GM08714 (cell line): ENCODE results near the gene GRHL1.
"Not testable (repeated sequence)": the region's sequence is repeated elsewhere in the genome, so short reads cannot be mapped to it uniquely, and the experiment has no call there.

Source experiments
- H3K4me3 ChIP-seq: fragments of 200-500 bp; sonication (Bioruptor generic); 2 replicates; pipeline ENCODE4 v1.5.1; 2014; ENCODE audit warnings: mild to moderate bottlenecking, low read length, inconsistent platforms
- ZNF274 ChIP-seq: IDR thresholded peaks from 2 replicates; pipeline ENCODE4 v1.6.1; 2012; ENCODE audit warnings: mild to moderate bottlenecking, low read depth, low read length

The GRHL1 gene

DNA sequence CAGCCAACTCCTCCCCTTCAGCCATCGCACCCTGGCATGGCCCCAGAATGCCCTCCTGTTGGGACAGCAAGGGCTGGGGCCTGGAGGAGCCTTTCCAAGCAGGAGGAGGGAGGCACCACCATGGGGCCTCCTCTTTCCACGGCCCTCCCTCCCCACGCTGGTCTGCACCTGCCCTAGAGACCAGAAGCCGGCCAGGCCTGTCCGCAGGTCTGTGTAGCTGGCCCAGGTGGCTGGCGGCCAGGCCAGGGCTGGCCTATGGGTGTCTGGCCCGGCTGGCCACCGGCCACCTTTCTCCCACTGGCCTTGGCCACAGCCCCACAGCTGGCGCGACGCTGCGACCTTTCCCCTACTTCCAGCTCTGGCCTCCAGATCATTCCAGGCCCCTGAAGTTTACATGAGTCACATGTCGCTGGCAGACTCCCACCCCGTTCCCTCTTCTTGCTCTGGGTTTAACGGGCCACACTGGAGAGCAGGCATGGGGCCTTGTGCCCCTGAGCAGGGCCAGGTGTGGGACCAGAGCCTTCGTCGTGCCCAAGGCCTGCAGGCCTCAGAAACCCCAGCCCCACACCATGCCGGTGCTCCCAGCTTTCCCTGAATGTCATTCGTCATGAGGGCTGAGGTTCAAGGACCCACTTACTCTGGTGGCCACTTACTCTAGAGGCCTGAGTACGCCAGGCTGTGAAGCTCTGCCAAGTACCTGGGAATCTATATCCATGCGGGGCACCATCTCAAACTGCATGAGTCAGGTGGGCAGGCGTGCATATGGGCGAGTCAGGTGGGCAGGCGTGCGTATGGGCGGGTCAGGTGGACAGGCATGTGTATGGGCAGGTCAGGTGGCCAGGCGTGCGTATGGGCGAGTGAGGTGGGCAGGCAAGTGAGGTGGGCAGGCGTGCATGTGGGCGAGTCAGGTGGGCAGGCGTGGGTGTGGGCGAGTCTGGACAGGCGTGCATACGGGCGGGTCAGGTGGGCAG lies 58.6 kb downstream of the GRHL1 start:
- no peak for TF ChIP-seq ZNF274
- no peak overlapping the region for H3K4me3 ChIP-seq

DNA sequence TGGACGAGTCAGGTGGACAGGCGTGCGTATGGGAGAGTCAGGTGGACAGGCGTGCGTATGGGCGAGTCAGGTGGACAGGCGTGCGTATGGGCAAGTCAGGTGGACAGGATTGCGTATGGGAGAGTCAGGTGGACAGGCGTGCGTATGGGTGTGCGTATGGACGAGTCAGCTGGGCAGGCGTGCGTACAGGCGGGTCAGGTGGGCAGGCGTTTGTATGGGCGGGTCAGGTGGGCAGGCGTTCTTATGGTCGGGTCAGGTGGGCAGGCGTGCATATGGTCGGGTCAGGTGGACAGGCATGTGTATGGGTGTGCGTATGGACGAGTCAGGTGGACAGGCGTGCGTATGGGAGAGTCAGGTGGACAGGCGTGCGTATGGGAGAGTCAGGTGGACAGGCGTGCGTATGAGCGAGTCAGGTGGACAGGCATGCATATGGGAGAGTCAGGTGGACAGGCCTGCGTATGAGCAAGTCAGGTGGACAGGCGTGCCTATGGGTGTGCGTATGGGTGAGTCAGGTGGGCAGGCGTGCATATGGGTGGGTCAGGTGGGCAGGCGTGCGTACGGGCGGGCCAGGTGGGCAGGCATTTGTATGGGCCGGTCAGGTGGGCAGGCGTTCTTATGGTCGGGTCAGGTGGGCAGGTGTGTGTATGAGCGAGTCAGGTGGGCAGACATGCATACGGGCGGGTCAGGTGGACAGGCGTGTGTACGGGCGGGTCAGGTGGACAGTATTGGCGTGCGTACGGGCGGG lies 59.5 kb downstream of the GRHL1 start:
- not testable (repeated sequence) for H3K4me3 ChIP-seq

DNA sequence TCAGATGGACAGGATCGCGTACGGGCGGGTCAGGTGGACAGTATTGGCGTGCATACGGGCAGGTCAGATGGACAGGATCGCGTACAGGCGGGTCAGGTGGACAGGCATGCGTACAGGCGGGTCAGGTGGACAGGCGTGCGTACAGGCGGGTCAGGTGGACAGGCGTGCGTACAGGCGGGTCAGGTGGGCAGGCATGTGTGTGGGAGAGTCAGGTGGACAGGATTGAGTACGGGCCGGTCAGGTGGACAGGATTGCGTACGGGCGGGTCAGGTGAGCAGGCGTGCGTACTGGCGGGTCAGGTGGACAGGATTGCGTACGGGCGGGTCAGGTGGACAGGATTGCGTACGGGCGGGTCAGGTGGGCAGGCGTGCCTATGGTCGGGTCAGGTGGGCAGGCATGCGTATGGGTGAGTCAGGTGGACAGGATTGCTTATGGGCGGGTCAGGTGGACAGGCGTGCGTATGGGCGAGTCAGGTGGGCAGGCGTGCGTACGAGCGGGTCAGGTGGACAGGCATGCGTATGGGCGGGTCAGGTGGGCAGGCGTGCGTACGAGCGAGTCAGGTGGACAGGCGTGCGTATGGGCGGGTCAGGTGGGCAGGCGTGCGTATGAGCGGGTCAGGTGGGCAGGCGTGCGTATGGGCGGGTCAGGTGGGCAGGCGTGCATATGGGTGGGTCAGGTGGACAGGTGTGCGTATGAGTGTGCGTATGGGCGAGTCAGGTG lies 60.3 kb downstream of the GRHL1 start:
- H3K4me3 ChIP-seq = not testable (repeated sequence)

DNA sequence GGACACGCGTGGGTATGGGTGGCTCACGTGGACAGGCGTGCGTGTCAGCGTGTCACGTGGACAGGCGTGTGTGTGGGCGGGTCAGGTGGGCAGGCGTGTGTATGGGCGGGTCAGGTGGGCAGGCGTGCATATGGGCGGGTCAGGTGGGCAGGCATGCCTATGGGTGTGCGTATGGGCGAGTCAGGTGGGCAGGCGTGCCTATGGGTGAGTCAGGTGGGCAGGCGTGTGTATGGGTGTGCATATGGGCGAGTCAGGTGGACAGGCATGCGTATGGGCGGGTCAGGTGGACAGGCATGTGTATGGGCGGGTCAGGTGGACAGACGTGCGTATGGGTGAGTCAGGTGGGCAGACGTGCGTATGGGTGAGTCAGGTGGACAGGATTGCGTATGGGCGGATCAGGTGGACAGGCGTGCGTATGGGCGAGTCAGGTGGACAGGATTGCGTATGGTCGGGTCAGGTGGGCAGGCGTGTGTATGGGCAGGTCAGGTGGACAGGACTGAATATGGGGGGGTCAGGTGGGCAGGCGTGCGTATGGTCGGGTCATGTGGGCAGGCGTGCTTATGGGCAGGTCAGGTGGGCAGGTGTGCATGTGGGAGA lies 61.0 kb downstream of the GRHL1 start:
- H3K4me3 ChIP-seq = not testable (repeated sequence)

DNA sequence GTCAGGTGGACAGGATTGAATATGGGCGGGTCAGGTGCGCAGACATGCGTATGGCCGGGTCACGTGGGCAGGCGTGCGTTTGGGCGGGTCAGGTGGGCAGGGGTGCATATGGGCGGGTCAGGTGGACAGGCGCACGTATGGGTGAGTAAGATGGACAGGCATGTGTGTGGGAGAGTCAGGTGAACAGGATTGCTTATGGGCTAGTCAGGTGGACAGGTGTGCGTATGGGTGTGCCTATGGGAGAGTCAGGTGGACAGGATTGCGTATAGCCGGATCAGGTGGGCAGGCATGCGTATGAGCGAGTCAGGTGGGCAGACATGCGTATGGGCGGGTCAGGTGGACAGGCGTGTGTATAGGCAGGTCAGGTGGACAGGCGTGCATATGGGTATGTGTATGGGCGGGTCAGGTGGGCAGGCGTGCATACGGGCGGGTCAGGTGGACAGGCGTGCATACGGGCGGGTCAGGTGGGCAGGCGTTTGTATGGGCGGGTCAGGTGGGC lies 61.5 kb downstream of the GRHL1 start:
- H3K4me3 ChIP-seq = no peak overlapping the region
- TF ChIP-seq ZNF274 = no peak

DNA sequence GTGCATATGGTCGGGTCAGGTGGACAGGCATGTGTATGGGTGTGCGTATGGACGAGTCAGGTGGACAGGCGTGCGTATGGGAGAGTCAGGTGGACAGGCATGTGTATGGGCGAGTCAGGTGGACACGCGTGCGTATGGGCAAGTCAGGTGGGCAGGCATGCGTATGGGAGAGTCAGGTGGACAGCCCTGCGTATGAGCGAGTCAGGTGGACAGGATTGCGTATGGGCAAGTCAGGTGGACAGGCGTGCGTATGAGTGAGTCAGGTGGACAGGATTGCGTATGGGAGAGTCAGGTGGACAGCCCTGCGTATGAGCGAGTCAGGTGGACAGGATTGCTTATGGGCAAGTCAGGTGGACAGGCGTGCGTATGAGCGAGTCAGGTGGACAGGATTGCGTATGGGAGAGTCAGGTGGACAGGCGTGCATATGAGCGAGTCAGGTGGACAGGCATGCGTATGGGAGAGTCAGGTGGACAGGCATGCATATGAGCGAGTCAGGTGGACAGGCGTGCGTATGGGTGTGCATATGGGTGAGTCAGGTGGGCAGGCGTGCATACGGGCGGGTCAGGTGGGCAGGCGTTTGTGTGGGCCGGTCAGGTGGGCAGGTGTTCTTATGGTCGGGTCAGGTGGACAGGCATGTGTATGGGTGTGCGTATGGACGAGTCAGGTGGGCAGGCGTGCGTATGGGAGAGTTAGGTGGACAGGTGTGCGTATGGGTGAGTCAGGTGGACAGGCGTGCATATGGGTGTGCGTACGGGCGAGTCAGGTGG lies 62.3 kb downstream of the GRHL1 start:
- H3K4me3 ChIP-seq = not testable (repeated sequence)

DNA sequence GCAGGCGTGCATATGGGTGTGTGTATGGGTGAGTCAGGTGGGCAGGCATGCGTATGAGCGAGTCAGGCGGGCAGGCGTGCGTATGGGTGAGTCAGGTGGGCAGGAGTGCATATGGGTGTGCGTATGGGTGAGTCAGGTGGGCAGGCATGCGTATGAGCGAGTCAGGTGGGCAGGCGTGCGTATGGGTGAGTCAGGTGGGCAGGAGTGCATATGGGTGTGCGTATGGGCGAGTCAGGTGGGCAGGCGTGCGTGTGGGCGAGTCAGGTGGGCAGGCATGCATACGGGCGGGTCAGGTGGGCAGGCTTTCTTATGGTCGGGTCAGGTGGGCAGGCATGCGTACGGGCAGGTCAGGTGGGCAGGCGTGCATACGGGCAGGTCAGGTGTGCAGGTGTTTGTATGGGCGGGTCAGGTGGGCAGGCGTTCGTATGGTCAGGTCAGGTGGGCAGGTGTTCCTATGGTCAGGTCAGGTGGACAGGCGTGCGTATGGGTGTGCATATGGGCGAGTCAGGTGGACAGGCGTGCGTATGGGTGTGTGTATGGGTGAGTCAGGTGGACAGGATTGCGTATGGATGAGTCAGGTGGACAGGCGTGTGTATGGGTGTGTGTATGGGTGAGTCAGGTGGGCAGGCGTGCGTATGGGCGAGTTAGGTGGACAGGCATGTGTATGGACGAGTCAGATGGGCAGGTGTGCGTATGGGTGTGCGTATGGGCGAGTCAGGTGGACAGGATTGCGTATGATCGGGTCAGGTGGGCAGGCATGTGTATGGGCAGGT lies 63.1 kb downstream of the GRHL1 start:
- no peak overlapping the region for H3K4me3 ChIP-seq
- TF ChIP-seq ZNF274 = no peak

DNA sequence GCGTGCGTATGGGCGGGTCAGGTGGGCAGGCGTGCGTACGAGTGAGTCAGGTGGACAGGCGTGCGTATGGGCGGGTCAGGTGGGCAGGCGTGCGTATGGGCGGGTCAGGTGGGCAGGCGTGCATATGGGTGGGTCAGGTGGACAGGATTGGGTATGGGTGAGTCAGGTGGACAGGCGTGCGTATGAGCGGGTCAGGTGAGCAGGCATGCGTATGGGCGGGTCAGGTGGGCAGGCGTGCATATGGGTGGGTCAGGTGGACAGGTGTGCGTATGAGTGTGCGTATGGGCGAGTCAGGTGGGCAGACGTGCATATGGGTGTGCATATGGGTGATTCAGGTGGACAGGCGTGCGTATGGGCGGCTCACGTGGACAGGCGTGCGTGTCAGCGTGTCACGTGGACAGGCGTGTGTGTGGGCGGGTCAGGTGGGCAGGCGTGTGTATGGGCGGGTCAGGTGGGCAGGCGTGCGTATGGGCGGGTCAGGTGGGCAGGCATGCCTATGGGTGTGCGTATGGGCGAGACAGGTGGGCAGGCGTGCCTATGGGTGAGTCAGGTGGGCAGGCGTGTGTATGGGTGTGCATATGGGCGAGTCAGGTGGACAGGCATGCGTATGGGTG lies 64.0 kb downstream of the GRHL1 start:
- H3K4me3 ChIP-seq = not testable (repeated sequence)

DNA sequence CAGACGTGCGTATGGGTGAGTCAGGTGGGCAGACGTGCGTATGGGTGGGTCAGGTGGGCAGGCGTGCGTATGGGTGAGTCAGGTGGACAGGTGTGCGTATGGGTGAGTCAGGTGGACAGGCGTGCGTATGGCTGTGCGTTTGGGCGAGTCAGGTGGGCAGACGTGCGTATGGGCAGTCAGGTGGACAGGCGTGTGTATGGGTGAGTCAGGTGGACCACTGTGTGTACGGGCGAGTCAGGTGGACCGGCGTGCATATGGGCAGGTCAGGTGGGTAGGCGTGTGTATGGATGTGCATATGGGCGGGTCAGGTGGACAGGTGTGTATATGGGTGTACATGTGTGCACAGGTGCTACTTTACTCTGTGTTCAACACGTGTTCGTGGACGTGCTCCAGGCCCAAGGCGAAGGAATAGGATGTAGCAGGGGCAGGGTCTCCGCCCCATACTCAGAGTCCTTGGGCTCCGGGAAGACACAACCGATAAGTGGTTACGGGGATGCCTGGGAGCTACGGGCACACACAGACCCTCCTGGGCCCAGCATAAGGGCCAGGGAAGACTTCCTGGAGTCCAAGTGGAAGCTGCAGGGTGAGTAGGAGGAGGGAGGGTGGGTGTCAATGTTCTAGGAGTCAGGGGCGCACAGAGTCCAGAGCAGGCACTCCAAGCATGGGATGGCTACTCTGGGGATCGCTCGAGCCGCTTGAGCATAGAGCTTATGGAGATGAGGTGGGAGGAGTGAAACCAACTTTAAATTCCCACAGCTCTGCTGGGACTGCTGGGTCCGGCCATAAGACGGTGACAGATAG lies 64.7 kb downstream of the GRHL1 start:
- H3K4me3 ChIP-seq = no peak overlapping the region
- no peak for TF ChIP-seq ZNF274

DNA sequence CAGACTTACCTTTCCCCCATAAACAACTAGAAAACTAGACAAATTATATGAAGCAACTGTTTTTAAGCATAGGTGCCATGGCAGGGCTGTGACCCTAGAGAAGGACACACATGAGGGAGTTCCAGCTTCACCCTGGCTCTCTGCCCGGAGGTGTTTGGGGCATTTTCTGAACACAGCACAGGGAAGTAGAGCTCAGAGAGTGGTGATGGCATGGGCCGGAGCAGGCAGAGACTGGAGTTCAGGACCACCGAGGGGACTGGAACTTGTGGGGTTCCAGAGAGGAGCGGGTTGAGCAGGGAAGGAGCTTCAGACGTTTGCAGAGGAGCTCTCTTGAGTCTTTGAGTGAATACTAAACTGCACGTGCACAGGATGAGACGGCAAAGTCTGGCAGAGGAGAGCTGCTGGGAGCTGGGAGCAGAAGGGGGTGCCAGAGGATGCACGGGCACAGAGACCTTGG lies 65.3 kb downstream of the GRHL1 start:
- no peak for TF ChIP-seq ZNF274
- H3K4me3 ChIP-seq = no peak overlapping the region

DNA sequence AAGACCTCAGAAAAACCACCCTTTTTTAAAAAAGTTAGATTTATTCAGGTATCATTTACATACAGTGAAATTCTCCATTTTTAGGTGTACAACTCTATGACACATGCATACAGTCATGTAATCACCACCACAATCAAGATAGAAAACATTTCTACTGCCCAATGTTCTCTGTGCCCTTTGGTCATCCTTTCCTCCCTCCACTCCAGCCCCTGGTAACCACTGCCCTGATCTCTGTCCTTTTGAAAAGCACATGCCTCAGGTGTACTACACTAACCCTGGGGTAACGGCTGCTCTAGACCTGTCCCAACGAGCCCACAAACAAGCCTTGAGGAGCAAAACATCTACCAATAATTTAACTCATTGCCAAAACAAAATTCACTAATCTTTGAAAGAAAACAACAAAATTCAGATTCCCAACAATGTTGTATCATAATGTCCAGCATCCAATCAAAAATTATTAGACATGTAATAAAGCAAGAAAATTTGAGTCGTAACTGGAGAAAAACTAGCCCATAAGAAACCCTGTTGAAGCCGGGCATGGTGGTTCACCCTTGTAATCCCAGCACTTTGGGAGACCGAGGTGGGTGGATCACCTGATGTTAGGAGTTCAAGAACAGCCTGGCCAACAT lies 65.9 kb downstream of the GRHL1 start:
- no peak for TF ChIP-seq ZNF274
- H3K4me3 ChIP-seq = no peak overlapping the region
